ENCODE measurements around the gene ZW10.
"Not testable (repeated sequence)": the region's sequence is repeated elsewhere in the genome, so short reads cannot be mapped to it uniquely, and the experiment has no call there.

The ZW10 gene

GRCh38 chr11:113764527-113765219, 8.8 kb downstream of the ZW10 start:
- TF ChIP-seq SPI1 (IDR thresholded peaks at IDR 0.05; ENCODE audit: borderline replicate concordance, low read depth), result no peak
- no peak for TF ChIP-seq REST (IDR thresholded peaks at IDR 0.05; ENCODE audit: insufficient replicate concordance, low read depth)
- TF ChIP-seq POLR2AphosphoS5 (IDR thresholded peaks at IDR 0.05; ENCODE audit: low read depth), result no peak
- TF ChIP-seq CTCF (IDR thresholded peaks at IDR 0.05; ENCODE audit: insufficient read depth, low read length), result no peak
- no peak for TF ChIP-seq GABPA (IDR thresholded peaks at IDR 0.05; ENCODE audit: low read depth)
- peak in 1 of 2 experiments; percentile 1 for DNase-seq (ENCODE audit: low read depth in 1 of 2, low spot score in 1 of 2)
- no peak overlapping the region for H3K27ac ChIP-seq (replicated peaks)

GRCh38 chr11:113763040-113763439, 10.5 kb downstream of the ZW10 start:
- not testable (repeated sequence) for H3K4me3 ChIP-seq (replicated peaks; ENCODE audit: insufficient read depth, low read length); DNase-seq (ENCODE audit: low read depth in 1 of 2, low spot score in 1 of 2)

More at GRCh38 chr11:113764527-113765219, 8.8 kb downstream of the ZW10 start:
- H3K4me3 ChIP-seq (replicated peaks; ENCODE audit: insufficient read depth, low read length), result no peak overlapping the region
- no peaks in the 10 kb centered on the region for H3K27me3 ChIP-seq (ENCODE audit: insufficient read depth, poor library complexity, severe bottlenecking)

GRCh38 chr11:113760241-113760640, 13.3 kb downstream of the ZW10 start:
- Histone ChIP-seq H3K4me3 (replicated peaks; ENCODE audit: insufficient read depth, low read length) (no peak overlapping the region), H3K27me3 (ENCODE audit: insufficient read depth, poor library complexity, severe bottlenecking) (no peaks in the 10 kb centered on the region), H3K27ac (replicated peaks) (no peak overlapping the region)
- no peak for DNase-seq (ENCODE audit: low read depth in 1 of 2, low spot score in 1 of 2)
- no peak for TF ChIP-seq REST (IDR thresholded peaks at IDR 0.05; ENCODE audit: insufficient replicate concordance, low read depth)
- TF ChIP-seq GABPA (IDR thresholded peaks at IDR 0.05; ENCODE audit: low read depth), result no peak
- no peak for TF ChIP-seq CTCF (IDR thresholded peaks at IDR 0.05; ENCODE audit: insufficient read depth, low read length)
- no peak for TF ChIP-seq POLR2AphosphoS5 (IDR thresholded peaks at IDR 0.05; ENCODE audit: low read depth)
- no peak for TF ChIP-seq SPI1 (IDR thresholded peaks at IDR 0.05; ENCODE audit: borderline replicate concordance, low read depth)

More at GRCh38 chr11:113763040-113763439, 10.5 kb downstream of the ZW10 start:
- not testable (repeated sequence) for H3K27me3 ChIP-seq (ENCODE audit: insufficient read depth, poor library complexity, severe bottlenecking); H3K27ac ChIP-seq (replicated peaks)

GRCh38 chr11:113752932-113753331, 20.6 kb downstream of the ZW10 start:
- no peaks in the 10 kb centered on the region for H3K27me3 ChIP-seq (ENCODE audit: insufficient read depth, poor library complexity, severe bottlenecking)
- no peak for TF ChIP-seq REST (IDR thresholded peaks at IDR 0.05; ENCODE audit: insufficient replicate concordance, low read depth)
- TF ChIP-seq CTCF (IDR thresholded peaks at IDR 0.05; ENCODE audit: insufficient read depth, low read length), result no peak
- no peak overlapping the region for H3K4me3 ChIP-seq (replicated peaks; ENCODE audit: insufficient read depth, low read length)
- no peak for DNase-seq (ENCODE audit: low read depth in 1 of 2, low spot score in 1 of 2)
- H3K27ac ChIP-seq (replicated peaks), result no peak overlapping the region
